Lung (tissue), 10 donors: ENCODE results near the gene BRD9. TPM values are rescaled to one million over a fixed set of nuclear protein-coding genes. Genes with fewer than 3 reads are reported as not detected.
"Not testable (repeated sequence)": the region's sequence is repeated elsewhere in the genome, so short reads cannot be mapped to it uniquely, and the experiment has no call there.

Experiments used
- ATAC-seq: fragments of 200-7000 bp; cut with Tn5 transposase; one replicate; pipeline ENCODE4 v1.9.1; 2020; ENCODE audit warnings: moderate number of reproducible peaks; ENCODE audit not compliant: insufficient read depth, low FRiP score
- DNase-seq, 3 donors: peaks; one replicate each; pipeline ENCODE4 v3.0.0-alpha.2; 2013 to 2017
- H3K27ac ChIP-seq, 2 donors: one replicate each; pipeline ENCODE4 v1.5.1; 2013; ENCODE audit warnings: mild to moderate bottlenecking in 2 of 2, moderate library complexity in 2 of 2, control low read depth in 1 of 2, inconsistent platforms in 1 of 2, low read depth in 1 of 2, low read length in 1 of 2
- H3K27me3 ChIP-seq, 3 donors: one replicate each; pipeline ENCODE4 v1.5.1; 2013; ENCODE audit warnings: low read length in 2 of 3; ENCODE audit not compliant: control insufficient read depth in 3 of 3, insufficient read depth in 3 of 3
- H3K36me3 ChIP-seq, 4 donors: one replicate each; pipeline ENCODE4 v1.5.1; 2013; ENCODE audit warnings: low read length in 4 of 4, mild to moderate bottlenecking in 1 of 4, moderate library complexity in 1 of 4; ENCODE audit not compliant: control insufficient read depth in 4 of 4, insufficient read depth in 4 of 4
- H3K4me1 ChIP-seq, 5 donors: one replicate each; pipeline ENCODE4 v1.5.1; 2013; ENCODE audit warnings: low read length in 5 of 5, mild to moderate bottlenecking in 2 of 5, moderate library complexity in 1 of 5; ENCODE audit not compliant: control insufficient read depth in 5 of 5, insufficient read depth in 5 of 5
- H3K4me3 ChIP-seq: one replicate; pipeline ENCODE4 v1.5.1; 2013; ENCODE audit warnings: mild to moderate bottlenecking, control low read depth, moderate library complexity
- H3K9ac ChIP-seq, 2 donors: one replicate each; pipeline ENCODE4 v1.5.1; 2013; ENCODE audit warnings: low read length in 2 of 2, control low read depth in 1 of 2; ENCODE audit not compliant: insufficient read depth in 1 of 2
- H3K9me3 ChIP-seq, 4 donors: one replicate each; pipeline ENCODE4 v1.5.1; 2013; ENCODE audit warnings: low read length in 3 of 4, mild to moderate bottlenecking in 1 of 4, moderate library complexity in 1 of 4; ENCODE audit not compliant: control insufficient read depth in 4 of 4, insufficient read depth in 3 of 4
- WGBS, 2 donors: extraction: QIAGEN DNeasy Blood & Tissue Kit; methylation state at CpG; one replicate each; pipeline ENCODE4 v1.1.7; 2013; 5-methylcytosine and 5-hydroxymethylcytosine counted together
- polyA plus RNA-seq, 2 donors: library from polyadenylated mRNA; stranded (reverse); fragments of 200-250 nt; gene quantifications; one replicate each; pipeline ENCODE4 v1.2.1, GENCODE V29; 2013
- total RNA-seq, 2 donors: library from RNA; depleted of rRNA in 1 of 2; stranded (reverse); fragments of >200 nt in 1 of 2; gene quantifications; one replicate each; pipeline ENCODE4 v1.2.1, GENCODE V29; 2014 to 2021
- donor health status: Bipolar disorder and iron deficiency.
- donor health status: healthy.
- donor health status: DM: yes; HTN: yes; CAD: no.

BRD9 gene
- total and polyA plus RNA-seq, 4 donors = 24.3 to 69.7 (median 37.3) TPM

GRCh38 chr5:845031-845675 is 47.4 kb downstream of the BRD9 start:
- not testable (repeated sequence) for DNase-seq, H3K27ac ChIP-seq, ATAC-seq, H3K9ac ChIP-seq, H3K27me3 ChIP-seq, H3K36me3 ChIP-seq, H3K9me3 ChIP-seq, H3K4me3 ChIP-seq
- H3K4me1 ChIP-seq = peaks cover 0 to 12% (median 0%) of the 10 kb centered on the region in 5 donors
- WGBS, 2 donors = 84 to 90% methylated on average over 16 to 18 of the region's 21 CpGs

GRCh38 chr5:844426-844825 is 48.2 kb downstream of the BRD9 start:
- ATAC-seq, DNase-seq, H3K36me3 ChIP-seq, H3K27ac ChIP-seq, H3K4me3 ChIP-seq, H3K9ac ChIP-seq, H3K4me1 ChIP-seq, H3K27me3 ChIP-seq, H3K9me3 ChIP-seq: not testable (repeated sequence)
- 88 to 95% methylated on average over 14 of the region's 16 CpGs for WGBS, 2 donors

- not testable (repeated sequence) for DNase-seq, H3K9ac ChIP-seq, H3K36me3 ChIP-seq, H3K27ac ChIP-seq, H3K4me3 ChIP-seq, ATAC-seq, H3K27me3 ChIP-seq, H3K4me1 ChIP-seq, H3K9me3 ChIP-seq
- 85 to 87% methylated on average over 22 of the region's 22 CpGs for WGBS, 2 donors
Observed at GRCh38 chr5:843926-844325, 48.7 kb downstream of the BRD9 start.

GRCh38 chr5:843371-843770 is 49.2 kb downstream of the BRD9 start:
- H3K4me1 ChIP-seq, H3K9ac ChIP-seq, H3K36me3 ChIP-seq, ATAC-seq, H3K4me3 ChIP-seq, H3K27me3 ChIP-seq, H3K27ac ChIP-seq, DNase-seq, H3K9me3 ChIP-seq: not testable (repeated sequence)
- 93 to 97% methylated on average over 15 to 19 of the region's 26 CpGs for WGBS, 2 donors

GRCh38 chr5:842402-843221 is 50.0 kb downstream of the BRD9 start:
- H3K27me3 ChIP-seq, ATAC-seq, H3K27ac ChIP-seq, H3K36me3 ChIP-seq, H3K9ac ChIP-seq, H3K4me3 ChIP-seq, H3K4me1 ChIP-seq, H3K9me3 ChIP-seq, DNase-seq: not testable (repeated sequence)
- WGBS, 2 donors = 91% methylated on average over 27 to 28 of the region's 32 CpGs

GRCh38 chr5:841531-842401 is 50.8 kb downstream of the BRD9 start:
- not testable (repeated sequence) for H3K4me3 ChIP-seq, H3K9me3 ChIP-seq, DNase-seq, H3K4me1 ChIP-seq, H3K9ac ChIP-seq, ATAC-seq, H3K36me3 ChIP-seq, H3K27ac ChIP-seq, H3K27me3 ChIP-seq
- WGBS, 2 donors = 80 to 87% methylated on average over 14 of the region's 15 CpGs

GRCh38 chr5:840974-841435 is 51.6 kb downstream of the BRD9 start:
- not testable (repeated sequence) for H3K9me3 ChIP-seq, H3K4me1 ChIP-seq, ATAC-seq, H3K27me3 ChIP-seq, H3K36me3 ChIP-seq, DNase-seq, H3K9ac ChIP-seq, H3K4me3 ChIP-seq, H3K27ac ChIP-seq
- 84 to 90% methylated on average over 9 to 10 of the region's 10 CpGs for WGBS, 2 donors
